ENCODE data around the gene DNAH10. TPM values are rescaled to one million over a fixed set of nuclear protein-coding genes. Genes with fewer than 3 reads are reported as not detected.
A peak's percentile ranks its signal among the peaks of the same experiment; 100 is the strongest.

Gene DNAH10
- total and polyA plus RNA-seq, 7 experiments from 2014 or later = 0.05 to 0.50 (median 0.10) TPM

GRCh38 chr12:123794027-123794426, 31.9 kb downstream of the DNAH10 start:
- ChIA-PET CTCF (no interaction called here), POLR2A (no interaction called here)
- H3K36me3 ChIP-seq (ENCODE audit: control insufficient read depth in 2 of 3, insufficient read depth in 3 of 3, low read length in 3 of 3) = no peaks in the 10 kb centered on the region
- H3K9me3 Mint-ChIP-seq = peaks cover 0 to 13% (median 2%) of the 10 kb centered on the region in 11 donors
- H3K27ac Mint-ChIP-seq = no peak overlapping the region
- ATAC-seq (no peak), DNase-seq (no peak)
- H3K9me3 ChIP-seq (ENCODE audit: control insufficient read depth in 2 of 3, low read length in 3 of 3) = no peaks in the 10 kb centered on the region
- no peak overlapping the region for H3K4me3 ChIP-seq (ENCODE audit: low read length)
- H3K4me3 Mint-ChIP-seq = no peak overlapping the region
- no peaks in the 10 kb centered on the region for H3K27me3 ChIP-seq (ENCODE audit: control insufficient read depth in 2 of 2, insufficient read depth in 2 of 2, low read length in 2 of 2)
- intact Hi-C loops (cut with micrococcal nuclease) = no loop called here
- no peaks in the 10 kb centered on the region for H3K4me1 Mint-ChIP-seq
- H3K27ac ChIP-seq (ENCODE audit: low read depth, low read length) = no peak overlapping the region
- no peaks in the 10 kb centered on the region for H3K4me1 ChIP-seq (ENCODE audit: control insufficient read depth in 2 of 2, insufficient read depth in 2 of 2, low read length in 2 of 2)
- peaks cover 0 to 4% (median 0%) of the 10 kb centered on the region in 5 donors for H3K36me3 Mint-ChIP-seq
- H3K27me3 Mint-ChIP-seq = peaks cover 0 to 4% (median 0%) of the 10 kb centered on the region in 5 donors

GRCh38 chr12:123798518-123798917, 36.4 kb downstream of the DNAH10 start:
- Mint-ChIP-seq H3K9me3 (no peaks in the 10 kb centered on the region), H3K27ac (no peak overlapping the region), H3K36me3 (no peaks in the 10 kb centered on the region), H3K27me3 (peaks cover 0 to 7% (median 0%) of the 10 kb centered on the region in 5 donors), H3K4me1 (no peaks in the 10 kb centered on the region), H3K4me3 (no peak overlapping the region)
- ChIA-PET CTCF (no interaction called here), POLR2A (no interaction called here)
- ATAC-seq = no peak
- H3K9me3 ChIP-seq (ENCODE audit: control insufficient read depth in 2 of 3, low read length in 3 of 3) = no peaks in the 10 kb centered on the region
- H3K4me3 ChIP-seq (ENCODE audit: low read length) = no peak overlapping the region
- no peak overlapping the region for H3K27ac ChIP-seq (ENCODE audit: low read depth, low read length)
- intact Hi-C loops (cut with micrococcal nuclease) = no loop called here
- no peaks in the 10 kb centered on the region for H3K4me1 ChIP-seq (ENCODE audit: control insufficient read depth in 2 of 2, insufficient read depth in 2 of 2, low read length in 2 of 2)
- DNase-seq = no peak
- no peaks in the 10 kb centered on the region for H3K36me3 ChIP-seq (ENCODE audit: control insufficient read depth in 2 of 3, insufficient read depth in 3 of 3, low read length in 3 of 3)
- no peaks in the 10 kb centered on the region for H3K27me3 ChIP-seq (ENCODE audit: control insufficient read depth in 2 of 2, insufficient read depth in 2 of 2, low read length in 2 of 2)

DNA sequence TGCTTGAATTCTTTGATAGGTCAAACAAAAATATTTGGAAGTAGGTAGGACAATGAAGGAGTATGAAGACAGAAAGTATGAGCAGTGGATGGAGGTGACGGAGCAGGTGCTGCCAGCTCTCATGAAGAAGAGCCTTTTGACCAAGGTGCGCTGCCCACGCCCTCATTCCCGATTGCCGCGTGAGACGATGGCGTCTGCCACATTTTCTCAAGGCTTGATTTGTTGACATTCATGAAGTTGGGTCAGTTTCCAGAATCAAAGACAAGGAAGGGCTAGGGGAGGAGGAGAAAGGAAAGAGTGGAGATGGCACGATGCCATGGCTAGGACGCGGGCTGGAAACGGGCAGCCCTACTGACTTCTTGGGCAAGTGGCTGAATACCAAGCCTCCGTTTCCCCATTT, 37.1 kb downstream of the DNAH10 start:
- intact Hi-C loops (cut with micrococcal nuclease) = no loop called here

GRCh38 chr12:123801573-123802178, 39.6 kb downstream of the DNAH10 start:
- H3K4me3 ChIP-seq (ENCODE audit: low read length) = no peak overlapping the region
- Mint-ChIP-seq H3K9me3 (no peaks in the 10 kb centered on the region), H3K4me3 (no peak overlapping the region), H3K27me3 (peaks cover 0 to 7% (median 0%) of the 10 kb centered on the region in 5 donors), H3K27ac (no peak overlapping the region), H3K4me1 (no peaks in the 10 kb centered on the region), H3K36me3 (no peaks in the 10 kb centered on the region)
- intact Hi-C loops (cut with micrococcal nuclease) = loop anchor here in 1 of 2 donors (5.0 kb wide), 1 partner anchor 181 kb away; no protein-coding TSS in a partner anchor
- ChIA-PET POLR2A (no interaction called here), CTCF (no interaction called here)
- H3K9me3 ChIP-seq (ENCODE audit: control insufficient read depth in 2 of 3, low read length in 3 of 3) = no peaks in the 10 kb centered on the region
- no peak for ATAC-seq
- H3K4me1 ChIP-seq (ENCODE audit: control insufficient read depth in 2 of 2, insufficient read depth in 2 of 2, low read length in 2 of 2) = no peaks in the 10 kb centered on the region
- peak in 3 of 9 donors; percentile 1 to 7 (median 2) for DNase-seq
- H3K27ac ChIP-seq (ENCODE audit: low read depth, low read length) = no peak overlapping the region
- H3K27me3 ChIP-seq (ENCODE audit: control insufficient read depth in 2 of 2, insufficient read depth in 2 of 2, low read length in 2 of 2) = no peaks in the 10 kb centered on the region
- H3K36me3 ChIP-seq (ENCODE audit: control insufficient read depth in 2 of 3, insufficient read depth in 3 of 3, low read length in 3 of 3) = no peaks in the 10 kb centered on the region

More for the DNA sequence above, 37.1 kb downstream of the DNAH10 start:
- H3K4me3 Mint-ChIP-seq = no peak overlapping the region
- no peaks in the 10 kb centered on the region for H3K9me3 ChIP-seq (ENCODE audit: control insufficient read depth in 2 of 3, low read length in 3 of 3)
- ATAC-seq (no peak), DNase-seq (no peak)
- H3K9me3 Mint-ChIP-seq = no peaks in the 10 kb centered on the region
- H3K27me3 Mint-ChIP-seq = peaks cover 0 to 7% (median 0%) of the 10 kb centered on the region in 5 donors
- no peaks in the 10 kb centered on the region for H3K4me1 ChIP-seq (ENCODE audit: control insufficient read depth in 2 of 2, insufficient read depth in 2 of 2, low read length in 2 of 2)
- no peak overlapping the region for H3K27ac ChIP-seq (ENCODE audit: low read depth, low read length)
- no peak overlapping the region for H3K4me3 ChIP-seq (ENCODE audit: low read length)
- no peaks in the 10 kb centered on the region for H3K27me3 ChIP-seq (ENCODE audit: control insufficient read depth in 2 of 2, insufficient read depth in 2 of 2, low read length in 2 of 2)
- no peaks in the 10 kb centered on the region for H3K36me3 ChIP-seq (ENCODE audit: control insufficient read depth in 2 of 3, insufficient read depth in 3 of 3, low read length in 3 of 3)
- no peak overlapping the region for H3K27ac Mint-ChIP-seq
- H3K36me3 Mint-ChIP-seq = no peaks in the 10 kb centered on the region
- POLR2A ChIA-PET = no interaction called here
- no peaks in the 10 kb centered on the region for H3K4me1 Mint-ChIP-seq
- CTCF ChIA-PET = no interaction called here

DNA sequence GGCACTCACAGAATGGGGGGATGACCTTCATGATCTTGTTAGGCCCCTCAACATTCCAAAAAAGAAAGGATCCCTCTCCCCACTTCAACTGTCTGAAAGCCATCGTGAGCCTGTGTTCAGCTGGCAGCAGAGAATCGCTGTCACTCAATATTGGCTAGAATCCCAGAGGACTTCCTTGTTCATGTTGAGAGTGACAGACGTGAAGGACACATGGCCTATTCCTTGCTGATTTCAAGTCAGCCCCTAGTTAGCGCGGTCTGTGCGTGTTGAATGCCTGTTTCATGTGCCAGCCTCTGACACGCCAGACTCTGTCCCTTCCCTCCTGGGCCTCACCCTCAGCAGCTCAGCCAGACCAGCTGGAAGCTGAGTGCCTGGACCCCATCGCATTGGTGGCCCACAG, 43.1 kb downstream of the DNAH10 start:
- DNase-seq = no peak
- H3K27ac ChIP-seq (ENCODE audit: low read depth, low read length) = no peak overlapping the region
- no peaks in the 10 kb centered on the region for H3K4me1 ChIP-seq (ENCODE audit: control insufficient read depth in 2 of 2, insufficient read depth in 2 of 2, low read length in 2 of 2)
- H3K27ac Mint-ChIP-seq = no peak overlapping the region
- no peak overlapping the region for H3K4me3 ChIP-seq (ENCODE audit: low read length)
- ChIA-PET POLR2A (no interaction called here), CTCF (no interaction called here)
- H3K27me3 Mint-ChIP-seq = peaks cover 5 to 17% (median 6%) of the 10 kb centered on the region in 5 donors
- ATAC-seq = no peak
- no peaks in the 10 kb centered on the region for H3K9me3 ChIP-seq (ENCODE audit: control insufficient read depth in 2 of 3, low read length in 3 of 3)
- H3K4me3 Mint-ChIP-seq = no peak overlapping the region
- no peaks in the 10 kb centered on the region for H3K36me3 ChIP-seq (ENCODE audit: control insufficient read depth in 2 of 3, insufficient read depth in 3 of 3, low read length in 3 of 3)
- intact Hi-C loops (cut with micrococcal nuclease) = no loop called here
- H3K9me3 Mint-ChIP-seq = peaks cover 0 to 2% (median 0%) of the 10 kb centered on the region in 11 donors
- H3K36me3 Mint-ChIP-seq = no peaks in the 10 kb centered on the region
- H3K27me3 ChIP-seq (ENCODE audit: control insufficient read depth in 2 of 2, insufficient read depth in 2 of 2, low read length in 2 of 2) = no peaks in the 10 kb centered on the region
- peaks cover 0 to 4% (median 0%) of the 10 kb centered on the region in 7 donors for H3K4me1 Mint-ChIP-seq

DNA sequence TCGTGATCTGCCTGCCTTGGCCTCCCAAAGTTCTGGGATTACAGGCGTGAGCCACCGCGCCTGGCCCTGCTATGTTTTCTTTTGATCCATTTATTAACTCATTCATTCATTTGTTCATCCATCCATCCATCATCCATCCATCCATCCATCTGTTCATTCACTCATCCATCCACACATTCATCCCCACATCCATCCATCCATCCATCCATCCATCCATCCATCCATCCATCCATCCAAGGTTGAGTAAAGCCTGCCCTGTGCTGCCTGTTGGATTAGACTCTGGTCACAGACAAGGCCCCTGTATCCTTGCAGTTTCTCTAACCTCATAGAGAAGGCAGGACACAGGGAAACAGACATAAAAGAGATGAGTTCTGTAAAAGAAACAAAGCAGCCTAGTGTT, 44.9 kb downstream of the DNAH10 start:
- Histone ChIP-seq H3K9me3 (ENCODE audit: control insufficient read depth in 2 of 3, low read length in 3 of 3) (no peaks in the 10 kb centered on the region), H3K4me3 (ENCODE audit: low read length) (no peak overlapping the region), H3K36me3 (ENCODE audit: control insufficient read depth in 2 of 3, insufficient read depth in 3 of 3, low read length in 3 of 3) (no peaks in the 10 kb centered on the region), H3K27ac (ENCODE audit: low read depth, low read length) (no peak overlapping the region), H3K4me1 (ENCODE audit: control insufficient read depth in 2 of 2, insufficient read depth in 2 of 2, low read length in 2 of 2) (no peaks in the 10 kb centered on the region), H3K27me3 (ENCODE audit: control insufficient read depth in 2 of 2, insufficient read depth in 2 of 2, low read length in 2 of 2) (no peaks in the 10 kb centered on the region)
- peaks cover 5 to 17% (median 6%) of the 10 kb centered on the region in 5 donors for H3K27me3 Mint-ChIP-seq
- H3K36me3 Mint-ChIP-seq = no peaks in the 10 kb centered on the region
- no peak for ATAC-seq
- peaks cover 0 to 2% (median 0%) of the 10 kb centered on the region in 11 donors for H3K9me3 Mint-ChIP-seq
- no peak overlapping the region for H3K27ac Mint-ChIP-seq
- DNase-seq = no peak
- H3K4me3 Mint-ChIP-seq = no peak overlapping the region
- intact Hi-C loops (cut with micrococcal nuclease) = no loop called here
- CTCF ChIA-PET = no interaction called here
- H3K4me1 Mint-ChIP-seq = peaks cover 0 to 4% (median 0%) of the 10 kb centered on the region in 7 donors
- POLR2A ChIA-PET = no interaction called here

DNA sequence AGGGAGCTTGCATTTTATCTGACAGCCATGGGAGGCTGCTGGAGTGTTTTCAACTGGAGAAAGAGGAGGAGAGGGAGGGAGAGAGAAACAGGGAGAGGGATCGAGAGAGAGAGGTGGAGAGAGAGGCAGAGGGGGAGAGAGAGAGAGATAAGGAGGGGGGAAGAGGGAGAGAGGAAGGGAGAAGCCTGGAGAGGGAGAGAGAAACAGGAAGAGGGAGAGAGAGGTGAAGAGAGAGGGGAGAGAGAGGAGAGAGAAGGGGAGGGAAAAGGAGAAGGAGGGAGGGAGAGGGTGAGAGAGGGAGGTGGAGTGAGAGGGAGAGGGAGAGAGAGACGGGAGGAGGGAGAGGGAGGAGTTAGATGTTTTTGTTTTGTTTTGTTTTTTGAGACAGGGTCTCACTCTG, 45.6 kb downstream of the DNAH10 start:
- Mint-ChIP-seq H3K36me3 (no peaks in the 10 kb centered on the region), H3K27me3 (peaks cover 5 to 17% (median 6%) of the 10 kb centered on the region in 5 donors), H3K27ac (no peak overlapping the region), H3K9me3 (peaks cover 0 to 2% (median 0%) of the 10 kb centered on the region in 11 donors), H3K4me3 (no peak overlapping the region), H3K4me1 (peaks cover 0 to 4% (median 0%) of the 10 kb centered on the region in 7 donors)
- ATAC-seq (no peak), DNase-seq (no peak)
- intact Hi-C loops (cut with micrococcal nuclease) = no loop called here
- Histone ChIP-seq H3K27me3 (ENCODE audit: control insufficient read depth in 2 of 2, insufficient read depth in 2 of 2, low read length in 2 of 2) (no peaks in the 10 kb centered on the region), H3K27ac (ENCODE audit: low read depth, low read length) (no peak overlapping the region), H3K36me3 (ENCODE audit: control insufficient read depth in 2 of 3, insufficient read depth in 3 of 3, low read length in 3 of 3) (no peaks in the 10 kb centered on the region), H3K4me1 (ENCODE audit: control insufficient read depth in 2 of 2, insufficient read depth in 2 of 2, low read length in 2 of 2) (no peaks in the 10 kb centered on the region), H3K4me3 (ENCODE audit: low read length) (no peak overlapping the region), H3K9me3 (ENCODE audit: control insufficient read depth in 2 of 3, low read length in 3 of 3) (no peaks in the 10 kb centered on the region)
- ChIA-PET POLR2A (no interaction called here), CTCF (no interaction called here)

Measured in naive thymus-derived CD4-positive, alpha-beta T cell (primary cell).